ENCODE results near the gene NUP35. TPM values are rescaled to one million over a fixed set of nuclear protein-coding genes. Genes with fewer than 3 reads are reported as not detected.
"Not testable (repeated sequence)": the region's sequence is repeated elsewhere in the genome, so short reads cannot be mapped to it uniquely, and the experiment has no call there.

The NUP35 gene
- total RNA-seq, 1 experiment from 2014 or later = 25.7 TPM

DNA sequence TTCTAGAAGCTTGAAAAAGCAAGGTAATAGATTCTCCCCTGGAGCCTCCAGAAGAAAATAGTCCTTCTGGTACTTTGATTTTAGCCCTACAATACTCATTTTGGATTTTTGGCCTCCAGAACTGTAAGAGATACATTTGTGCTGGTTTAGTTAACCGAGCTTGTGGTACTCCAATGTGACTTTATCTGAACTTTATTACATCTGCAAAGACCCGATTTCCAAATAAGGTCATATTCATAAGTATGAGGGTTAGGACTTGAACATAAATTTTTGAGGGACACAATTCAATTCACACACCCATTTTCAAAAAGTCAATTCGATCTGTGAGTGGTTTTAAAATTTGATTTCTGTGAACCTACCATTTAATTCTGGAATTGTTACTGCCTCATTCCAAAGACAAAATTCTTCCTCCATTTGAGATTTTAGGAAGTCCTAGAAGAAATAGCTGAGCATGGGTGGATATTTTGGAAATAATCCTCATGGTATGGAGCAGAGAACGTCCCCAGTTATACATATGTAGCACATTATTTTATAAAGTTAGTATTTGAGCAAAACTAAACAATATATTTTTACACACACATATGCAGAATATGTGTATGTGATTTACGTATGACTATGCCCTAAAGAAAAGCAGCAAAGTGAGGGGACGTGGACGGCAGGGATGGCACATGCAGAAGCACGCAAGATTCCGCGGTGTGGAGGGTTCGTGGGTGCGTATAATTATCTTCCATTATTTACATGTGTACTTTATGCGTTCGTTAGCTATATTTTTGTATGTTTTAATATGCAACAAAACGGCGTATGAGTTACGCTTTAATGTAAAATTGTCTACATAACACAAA, 905 bp upstream of the NUP35 start:
- H3K36me3 ChIP-seq = no peaks in the 10 kb centered on the region; the same call in 1 of the 2 replicates
- H3K9me3 ChIP-seq = no peaks in the 10 kb centered on the region
- H3K27me3 ChIP-seq = no peaks in the 10 kb centered on the region
- DNase-seq = peak; percentile 18
- peak overlapping the region; percentile 90 for H3K4me3 ChIP-seq

DNA sequence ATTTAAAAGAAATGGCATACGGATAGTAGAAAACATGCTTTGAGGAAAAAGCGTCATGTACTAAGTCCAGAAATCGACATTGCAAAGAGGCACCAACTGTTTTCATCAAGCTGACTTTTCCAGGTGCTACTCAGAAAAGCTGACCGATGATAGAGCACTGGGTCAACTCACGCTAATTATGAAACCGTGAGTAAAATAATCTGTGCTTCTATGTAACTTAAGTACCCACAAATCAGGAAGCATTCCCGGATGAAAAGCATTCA, 353 bp upstream of the NUP35 start:
- H3K27me3 ChIP-seq = no peaks in the 10 kb centered on the region
- no peak for DNase-seq
- no peaks in the 10 kb centered on the region for H3K9me3 ChIP-seq
- peak overlapping the region; percentile 90 for H3K4me3 ChIP-seq
- H3K36me3 ChIP-seq = peaks cover 4% of the 10 kb centered on the region

DNA sequence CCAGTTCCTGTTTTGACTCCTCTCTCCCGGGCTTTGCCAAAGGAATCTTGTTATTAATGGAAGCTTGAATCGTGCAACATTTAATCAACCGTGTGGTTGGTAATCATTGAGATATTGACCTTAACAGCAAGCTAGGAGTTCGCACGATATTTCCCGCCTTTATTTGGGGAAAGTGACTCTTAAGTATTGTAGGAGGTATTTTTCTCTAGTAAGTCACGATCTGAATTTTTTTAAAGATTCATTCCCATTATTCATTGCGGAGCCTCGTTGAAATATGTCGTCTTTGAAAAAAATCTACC, 663 bp downstream of the NUP35 start:
- H3K4me3 ChIP-seq = peak overlapping the region; percentile 90
- no peaks in the 10 kb centered on the region for H3K9me3 ChIP-seq
- no peak for DNase-seq
- H3K27me3 ChIP-seq = no peaks in the 10 kb centered on the region
- H3K36me3 ChIP-seq = peaks cover 11% of the 10 kb centered on the region

DNA sequence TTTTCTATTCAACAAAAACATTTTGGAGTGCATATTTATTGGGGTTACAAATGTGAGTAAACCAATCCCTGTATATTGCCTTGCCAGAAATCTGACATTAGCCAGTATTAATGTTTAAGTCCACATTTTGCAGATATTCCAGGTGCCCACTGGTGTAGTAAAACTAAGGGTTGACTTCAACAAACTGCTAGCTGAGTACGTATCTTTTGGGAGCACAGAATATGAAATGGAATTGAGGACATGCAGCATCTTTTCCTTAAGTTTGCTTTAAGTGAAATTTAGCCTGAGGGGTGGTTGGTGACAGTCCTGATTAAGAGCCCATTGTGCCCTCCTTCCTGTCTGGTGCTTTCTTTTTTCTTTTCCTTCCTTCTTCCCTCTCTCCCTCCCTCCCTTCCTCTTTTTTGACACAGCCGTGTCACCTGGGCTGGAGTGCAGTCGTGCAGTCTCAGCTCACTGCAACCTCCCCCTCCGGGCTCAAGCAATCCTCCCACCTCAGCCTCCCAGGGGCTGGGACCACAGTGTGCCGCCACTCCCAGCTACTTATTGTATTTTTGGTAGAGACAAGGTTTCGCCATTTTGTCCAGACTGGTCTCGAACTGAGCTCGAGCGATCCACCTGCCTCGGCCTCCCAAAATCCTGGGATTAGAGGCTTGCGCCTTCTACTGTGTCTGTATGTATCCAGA, 1.6 kb downstream of the NUP35 start:
- Histone ChIP-seq H3K9me3 (no peaks in the 10 kb centered on the region), H3K36me3 (peaks cover 17% of the 10 kb centered on the region), H3K4me3 (peak overlapping the region; percentile 90), H3K27me3 (no peaks in the 10 kb centered on the region)
- no peak for DNase-seq

DNA sequence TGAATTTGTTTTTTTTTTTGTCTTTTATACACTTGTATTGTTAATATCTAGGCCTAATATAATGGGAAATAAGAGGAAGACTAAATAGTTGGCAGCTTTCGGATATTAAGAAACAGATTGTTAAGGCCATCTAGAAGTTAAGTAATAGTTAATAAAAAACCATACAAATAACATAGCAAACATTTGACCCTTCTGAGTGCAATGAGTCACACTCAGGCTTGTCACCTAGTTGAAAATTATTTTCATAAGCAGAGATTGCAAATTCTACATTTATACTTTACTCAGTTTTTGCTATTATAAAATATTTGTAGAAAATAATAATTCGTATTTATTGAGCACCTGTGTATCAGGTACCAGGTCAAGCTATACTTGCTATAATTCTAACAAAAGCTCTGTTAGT, 2.4 kb downstream of the NUP35 start:
- DNase-seq = no peak
- no peak overlapping the region for H3K4me3 ChIP-seq
- peaks cover 23% of the 10 kb centered on the region for H3K36me3 ChIP-seq
- H3K9me3 ChIP-seq = no peaks in the 10 kb centered on the region
- no peaks in the 10 kb centered on the region for H3K27me3 ChIP-seq

DNA sequence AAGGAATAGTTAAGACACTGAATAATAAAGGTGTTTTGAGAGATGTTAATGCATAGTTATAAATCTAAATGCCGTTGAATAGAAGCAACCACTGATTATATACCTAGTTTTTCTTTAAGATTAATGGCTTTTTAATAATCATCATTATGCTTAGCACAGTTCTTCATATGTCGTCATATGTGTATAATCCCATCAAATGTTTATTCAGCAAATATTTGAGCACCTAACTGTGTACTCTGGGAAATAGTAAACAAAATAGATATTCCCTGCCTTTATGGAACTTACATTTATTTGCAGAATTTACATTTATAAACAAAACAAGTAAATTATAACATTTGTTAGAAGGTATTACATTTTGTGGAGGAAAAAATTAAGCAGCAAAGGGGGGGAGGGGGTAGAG, 9.8 kb downstream of the NUP35 start:
- no peak for DNase-seq
- H3K27me3 ChIP-seq = no peaks in the 10 kb centered on the region
- H3K9me3 ChIP-seq = no peaks in the 10 kb centered on the region
- H3K36me3 ChIP-seq = peaks cover 48% of the 10 kb centered on the region
- H3K4me3 ChIP-seq = no peak overlapping the region

DNA sequence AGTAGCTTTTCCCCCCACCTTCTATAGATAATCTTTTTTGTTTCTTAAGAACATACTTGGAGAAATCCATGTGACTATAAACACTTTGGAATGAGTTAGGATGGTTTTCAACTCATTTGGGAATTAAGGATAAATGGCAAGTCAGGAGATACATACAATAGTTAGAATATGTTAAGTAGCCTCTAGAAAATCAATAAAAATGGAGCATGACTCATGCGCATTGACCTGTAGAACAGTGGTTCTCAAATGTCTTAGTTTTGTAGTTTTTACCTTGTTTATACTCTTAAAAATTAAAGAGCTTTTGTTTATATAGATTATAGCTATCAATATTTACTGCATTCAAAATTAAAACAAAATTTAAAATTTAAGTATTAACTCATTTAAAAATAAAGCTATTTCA, 24.7 kb downstream of the NUP35 start:
- Histone ChIP-seq H3K9me3 (0 out of 2 replicates have a peak, but pooled peaks cover 2% of the 10 kb centered on the region), H3K4me3 (no peak overlapping the region), H3K27me3 (no peaks in the 10 kb centered on the region), H3K36me3 (peaks cover 51% of the 10 kb centered on the region)
- no peak for DNase-seq

DNA sequence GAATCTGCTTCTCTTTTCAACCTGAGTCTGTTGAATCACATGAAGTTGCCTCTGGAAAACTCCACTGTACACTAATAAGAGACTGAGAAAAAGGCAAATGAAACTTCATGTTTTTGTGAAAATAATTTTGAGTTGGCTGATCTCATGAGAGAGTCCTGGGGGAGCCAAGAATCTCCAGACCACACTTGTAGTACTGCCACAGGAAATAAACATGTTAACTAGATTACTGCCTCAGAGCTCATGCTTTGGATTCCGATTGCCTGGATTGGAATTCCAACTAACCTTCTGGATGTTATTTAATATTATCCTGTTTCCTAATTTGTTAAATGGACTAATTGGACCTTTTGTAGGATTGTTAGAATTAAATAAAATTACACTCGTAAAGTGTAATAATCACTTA, 25.2 kb downstream of the NUP35 start:
- Histone ChIP-seq H3K36me3 (peaks cover 48% of the 10 kb centered on the region), H3K27me3 (no peaks in the 10 kb centered on the region), H3K4me3 (no peak overlapping the region), H3K9me3 (no peaks in the 10 kb centered on the region)
- DNase-seq = no peak

DNA sequence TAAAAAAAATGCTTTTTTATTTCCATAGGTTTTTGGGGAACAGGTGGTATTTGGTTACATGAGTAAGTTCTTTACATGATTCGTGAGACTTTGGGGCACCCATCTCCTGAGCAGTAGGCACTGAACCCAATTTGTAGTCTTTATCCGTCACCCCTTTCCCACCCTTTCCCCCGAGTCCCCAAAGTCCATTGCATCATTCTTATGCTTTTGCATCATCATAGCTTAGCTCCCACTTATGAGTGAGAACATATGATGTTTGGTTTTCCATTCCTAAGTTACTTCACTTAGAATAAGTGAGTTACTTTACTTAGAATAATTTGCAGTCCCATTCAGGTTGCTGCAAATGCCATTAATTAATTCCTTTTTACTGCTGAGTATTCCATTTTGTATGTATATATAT, 28.0 kb downstream of the NUP35 start:
- peaks cover 34% of the 10 kb centered on the region for H3K36me3 ChIP-seq
- H3K4me3 ChIP-seq, DNase-seq, H3K27me3 ChIP-seq, H3K9me3 ChIP-seq: not testable (repeated sequence)

DNA sequence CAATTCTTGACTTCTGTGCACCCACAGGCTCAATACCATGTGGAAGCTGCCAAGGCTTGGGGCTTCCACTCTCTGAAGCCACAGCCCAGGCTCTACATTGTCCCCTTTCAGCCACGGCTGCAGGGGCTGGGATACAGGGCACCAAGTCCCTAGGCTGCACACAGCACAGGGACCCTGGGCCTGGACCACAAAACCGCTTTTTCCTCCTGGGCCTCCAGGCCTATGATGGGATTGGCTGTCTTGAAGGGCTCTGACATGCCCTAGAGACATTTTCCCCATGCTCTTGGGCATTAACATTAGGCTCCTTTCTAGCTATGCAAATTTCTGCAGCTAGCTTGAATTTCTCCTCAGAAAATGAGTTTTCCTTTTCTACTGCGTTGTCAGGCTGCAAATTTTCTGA, 29.7 kb downstream of the NUP35 start:
- Histone ChIP-seq H3K27me3 (no peaks in the 10 kb centered on the region), H3K4me3 (no peak overlapping the region), H3K9me3 (no peaks in the 10 kb centered on the region), H3K36me3 (peaks cover 40% of the 10 kb centered on the region)
- no peak for DNase-seq

DNA sequence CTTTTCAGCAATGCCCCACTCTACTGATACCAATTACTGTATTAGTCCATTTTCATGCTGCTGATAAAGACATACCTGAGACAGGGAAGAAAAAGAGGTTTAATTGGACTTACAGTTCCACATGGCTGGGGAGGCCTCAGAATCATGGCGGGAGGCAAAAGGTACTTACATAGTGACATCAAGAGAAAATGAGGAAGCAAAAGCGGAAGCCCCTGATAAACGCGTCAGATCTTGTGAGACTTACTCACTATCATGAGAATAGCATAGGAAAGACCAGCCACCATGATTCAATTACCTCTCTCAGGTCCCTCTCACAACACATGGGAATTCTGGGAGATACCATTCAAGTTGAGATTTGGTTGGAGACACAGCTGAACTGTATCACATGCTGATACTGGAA, 30.5 kb downstream of the NUP35 start:
- not testable (repeated sequence) for DNase-seq, H3K9me3 ChIP-seq, H3K4me3 ChIP-seq, H3K27me3 ChIP-seq
- H3K36me3 ChIP-seq = peaks cover 48% of the 10 kb centered on the region

DNA sequence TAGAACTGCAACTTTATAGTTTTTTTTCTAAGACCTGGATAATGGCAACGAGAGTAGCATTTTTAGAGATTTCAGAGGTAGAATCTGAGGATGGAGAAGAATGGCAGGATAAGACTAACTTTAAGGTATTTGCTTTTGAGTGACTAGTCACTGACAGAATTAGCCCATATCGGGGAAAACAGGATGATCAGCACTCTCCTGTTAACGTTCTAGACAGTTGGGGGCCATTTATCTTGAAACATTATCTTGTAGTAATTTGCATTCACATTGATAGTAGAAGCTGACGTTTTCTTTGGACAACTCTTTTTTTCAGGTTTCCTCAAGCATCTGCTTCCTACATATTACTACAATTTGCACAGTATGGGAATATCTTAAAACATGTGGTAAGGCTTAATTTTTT, 32.9 kb downstream of the NUP35 start:
- H3K36me3 ChIP-seq = peaks cover 58% of the 10 kb centered on the region
- no peak for DNase-seq
- H3K9me3 ChIP-seq = no peaks in the 10 kb centered on the region
- H3K27me3 ChIP-seq = no peaks in the 10 kb centered on the region
- no peak overlapping the region for H3K4me3 ChIP-seq

DNA sequence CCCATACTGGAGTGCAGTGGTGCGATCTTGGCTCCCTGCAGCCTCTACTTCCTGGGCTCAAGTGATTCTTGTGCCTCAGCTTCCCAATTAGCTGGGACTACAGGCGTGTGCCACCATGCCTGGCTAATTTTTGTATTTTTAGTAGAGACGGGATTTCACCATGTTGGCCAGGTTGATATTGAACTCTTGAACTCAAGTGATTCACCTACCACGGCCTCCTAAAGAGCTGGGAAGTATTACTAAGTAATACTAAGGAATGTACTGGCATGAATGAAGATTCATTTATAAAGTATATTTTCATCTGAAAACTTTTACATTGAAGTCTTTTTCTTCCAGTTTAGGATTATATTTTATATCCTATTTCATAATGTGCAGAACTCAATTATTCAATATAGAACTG, 38.1 kb downstream of the NUP35 start:
- Histone ChIP-seq H3K9me3 (no peaks in the 10 kb centered on the region), H3K27me3 (no peaks in the 10 kb centered on the region), H3K4me3 (no peak overlapping the region), H3K36me3 (peaks cover 74% of the 10 kb centered on the region)
- DNase-seq = peak; percentile 42

DNA sequence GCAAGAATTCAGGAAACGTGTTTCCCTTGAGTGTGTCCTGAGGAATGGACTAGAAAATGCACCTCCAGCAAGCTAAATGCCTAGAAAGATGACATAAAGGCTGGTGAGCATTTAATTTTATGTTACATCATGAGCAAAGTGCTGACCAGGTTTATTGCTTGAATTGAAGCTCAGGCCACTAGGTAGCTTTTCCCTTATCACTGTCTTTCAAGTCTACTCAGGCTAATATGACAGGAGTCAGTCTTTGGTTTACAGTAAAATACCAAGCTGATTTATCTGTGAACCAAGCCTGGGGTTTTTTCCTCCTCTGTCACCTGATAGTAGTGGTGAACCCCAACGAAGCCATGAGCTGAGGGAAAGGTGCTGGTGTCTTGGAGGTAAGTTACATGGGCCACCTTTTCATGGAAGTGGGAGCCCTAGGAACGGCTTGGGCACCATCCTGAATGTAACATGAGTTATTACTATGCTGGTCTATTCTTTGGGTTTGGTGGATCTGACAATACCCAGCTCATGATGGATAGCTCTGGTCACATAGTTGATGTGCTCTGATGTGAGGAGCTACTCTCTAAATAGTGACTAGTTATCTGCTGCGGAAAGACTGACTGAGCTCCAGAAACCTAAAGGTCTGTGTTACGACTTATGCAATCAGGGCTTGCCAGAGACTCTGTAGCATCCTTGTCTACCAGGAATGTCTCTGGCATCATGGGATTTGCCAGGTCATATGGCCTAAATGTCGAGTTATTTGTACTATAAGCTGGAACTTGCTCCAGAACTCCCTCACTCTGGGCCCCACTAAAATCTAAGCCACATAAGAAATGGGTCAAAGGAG, 39.8 kb downstream of the NUP35 start:
- H3K9me3 ChIP-seq = no peaks in the 10 kb centered on the region
- H3K27me3 ChIP-seq = no peaks in the 10 kb centered on the region
- peaks cover 69% of the 10 kb centered on the region for H3K36me3 ChIP-seq
- DNase-seq = no peak
- no peak overlapping the region for H3K4me3 ChIP-seq

DNA sequence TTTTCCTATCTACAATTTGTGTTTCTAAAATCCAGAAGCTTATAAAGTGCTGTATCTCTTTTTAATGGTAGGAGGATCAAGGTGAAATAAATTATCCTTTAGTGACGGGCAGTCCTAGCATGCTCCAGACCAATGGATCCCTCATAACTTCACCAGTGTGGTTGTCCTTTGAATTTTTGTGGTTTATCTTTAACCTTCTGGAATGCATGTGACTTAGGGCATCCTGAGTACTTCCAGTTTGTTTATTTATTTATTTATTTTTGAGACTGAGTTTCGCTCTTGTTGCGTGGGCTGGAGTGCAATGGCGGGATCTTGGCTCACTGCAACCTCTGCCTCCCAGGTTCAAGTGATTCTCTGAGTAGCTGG, 40.4 kb downstream of the NUP35 start:
- DNase-seq = no peak
- Histone ChIP-seq H3K27me3 (no peaks in the 10 kb centered on the region), H3K4me3 (no peak overlapping the region), H3K36me3 (peaks cover 65% of the 10 kb centered on the region), H3K9me3 (no peaks in the 10 kb centered on the region)

DNA sequence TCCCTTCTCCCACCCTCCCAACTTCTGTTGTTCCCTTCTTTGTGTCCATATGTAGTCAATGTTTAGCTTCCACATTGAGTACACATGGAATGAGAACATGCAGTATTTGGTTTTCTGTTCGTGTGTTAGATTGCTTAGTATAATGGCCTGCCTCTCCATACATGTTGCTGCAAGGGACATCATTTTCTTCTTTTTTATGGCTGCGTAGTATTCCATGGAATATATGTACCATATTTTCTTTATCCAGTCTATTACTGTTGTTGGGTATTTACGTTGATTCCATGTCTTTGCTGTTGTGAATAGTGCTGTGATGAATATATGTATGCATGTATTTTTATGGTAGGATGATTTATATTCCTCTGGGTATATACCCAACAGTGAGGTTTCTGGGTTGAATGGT, 42.0 kb downstream of the NUP35 start:
- no peaks in the 10 kb centered on the region for H3K27me3 ChIP-seq
- DNase-seq = no peak
- no peak overlapping the region for H3K4me3 ChIP-seq
- H3K36me3 ChIP-seq = peaks cover 55% of the 10 kb centered on the region
- no peaks in the 10 kb centered on the region for H3K9me3 ChIP-seq

DNA sequence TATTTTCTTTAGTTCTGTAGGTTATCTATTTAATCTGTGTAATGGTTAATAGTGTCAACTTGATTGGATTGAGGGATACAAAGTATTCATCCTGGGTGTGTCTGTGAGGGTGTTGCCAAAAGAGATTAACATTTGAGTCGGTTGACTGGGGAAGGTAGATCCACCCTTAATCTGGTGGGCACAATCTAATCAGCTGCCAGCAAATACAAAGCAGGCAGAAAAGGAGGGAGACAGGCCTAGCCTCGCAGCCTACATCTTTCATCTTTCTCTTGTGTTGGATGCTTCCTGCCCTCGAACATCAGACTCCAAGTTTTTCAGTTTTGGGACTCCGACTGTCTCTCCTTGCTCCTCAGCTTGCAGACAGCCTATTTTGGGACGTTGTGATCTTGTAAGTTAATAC, 42.7 kb downstream of the NUP35 start:
- H3K36me3 ChIP-seq = peaks cover 50% of the 10 kb centered on the region
- H3K4me3 ChIP-seq, H3K27me3 ChIP-seq, H3K9me3 ChIP-seq, DNase-seq: not testable (repeated sequence)
